ENCODE data around the gene TMUB2. TPM values are rescaled to one million over a fixed set of nuclear protein-coding genes. Genes with fewer than 3 reads are reported as not detected.

The TMUB2 gene
- total RNA-seq, 6 donors from 2014 or later, result 28.5 to 46.1 (median 34.9) TPM

DNA sequence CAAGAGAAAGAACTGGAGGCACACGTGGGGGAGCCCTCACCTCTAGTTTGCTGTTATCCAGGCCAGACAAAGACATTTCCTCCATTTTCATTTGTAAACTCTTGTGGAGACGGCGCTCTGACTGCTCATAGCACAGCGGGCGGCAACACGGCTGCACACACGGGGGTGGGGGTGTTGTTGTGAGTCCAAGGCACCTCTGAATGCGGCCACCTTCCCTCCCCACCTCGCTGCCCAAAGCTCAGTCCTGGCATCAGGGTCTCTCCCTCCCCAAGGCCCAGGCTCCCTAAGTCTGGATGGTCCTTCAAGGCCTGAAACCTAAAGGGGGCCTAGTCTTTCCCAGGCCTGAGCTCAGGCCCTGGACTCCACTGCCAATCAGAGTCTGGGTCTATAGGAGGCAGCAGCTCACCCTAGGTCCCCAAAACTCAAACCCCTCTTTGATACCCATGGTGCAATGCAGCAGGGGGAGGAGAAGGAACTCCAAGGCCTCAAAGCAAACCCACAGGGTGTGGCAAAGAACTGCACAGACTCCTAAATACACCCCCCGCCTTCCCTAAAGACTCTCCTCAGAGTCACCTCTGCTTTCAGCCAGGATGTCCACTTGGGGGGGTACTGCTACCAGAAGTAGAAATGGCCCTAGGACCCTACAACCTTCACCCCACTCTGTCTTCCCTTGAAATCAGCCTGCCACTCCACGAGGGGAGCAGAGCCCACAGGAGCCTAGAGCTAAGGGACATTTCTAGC lies 11.4 kb downstream of the TMUB2 start:
- peak overlapping the region; percentile 97 to 99 (median 98) for H3K27ac ChIP-seq
- no peaks in the 10 kb centered on the region for H3K9me3 ChIP-seq
- no peaks in the 10 kb centered on the region for H3K27me3 ChIP-seq
- peak in 1 of 2 donors; percentile 11 for ATAC-seq (ENCODE audit: low FRiP score in 2 of 2)
- H3K36me3 ChIP-seq, result peaks cover 15 to 44% (median 38%) of the 10 kb centered on the region in 4 donors
- peak in 1 of 2 donors; percentile 25 for TF ChIP-seq POLR2AphosphoS5 (IDR thresholded peaks at IDR 0.05)
- TF ChIP-seq, protein P1, sequence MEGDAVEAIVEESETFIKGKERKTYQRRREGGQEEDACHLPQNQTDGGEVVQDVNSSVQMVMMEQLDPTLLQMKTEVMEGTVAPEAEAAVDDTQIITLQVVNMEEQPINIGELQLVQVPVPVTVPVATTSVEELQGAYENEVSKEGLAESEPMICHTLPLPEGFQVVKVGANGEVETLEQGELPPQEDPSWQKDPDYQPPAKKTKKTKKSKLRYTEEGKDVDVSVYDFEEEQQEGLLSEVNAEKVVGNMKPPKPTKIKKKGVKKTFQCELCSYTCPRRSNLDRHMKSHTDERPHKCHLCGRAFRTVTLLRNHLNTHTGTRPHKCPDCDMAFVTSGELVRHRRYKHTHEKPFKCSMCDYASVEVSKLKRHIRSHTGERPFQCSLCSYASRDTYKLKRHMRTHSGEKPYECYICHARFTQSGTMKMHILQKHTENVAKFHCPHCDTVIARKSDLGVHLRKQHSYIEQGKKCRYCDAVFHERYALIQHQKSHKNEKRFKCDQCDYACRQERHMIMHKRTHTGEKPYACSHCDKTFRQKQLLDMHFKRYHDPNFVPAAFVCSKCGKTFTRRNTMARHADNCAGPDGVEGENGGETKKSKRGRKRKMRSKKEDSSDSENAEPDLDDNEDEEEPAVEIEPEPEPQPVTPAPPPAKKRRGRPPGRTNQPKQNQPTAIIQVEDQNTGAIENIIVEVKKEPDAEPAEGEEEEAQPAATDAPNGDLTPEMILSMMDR (IDR thresholded peaks at IDR 0.05), result peak in 1 of 6 experiments; percentile 9
- TF ChIP-seq POLR2A (IDR thresholded peaks at IDR 0.05), result peak in 2 of 4 donors; percentile 28 to 51
- TF ChIP-seq EP300 (IDR thresholded peaks at IDR 0.05), result no peak
- WGBS, 2 donors, result 55 to 64% methylated on average over 10 to 11 of the region's 11 CpGs
- DNase-seq, result peak in 1 of 2 donors; percentile 59
- peak overlapping the region; percentile 76 to 96 (median 86) for H3K4me3 ChIP-seq
- H3K4me1 ChIP-seq, result peaks cover 16 to 30% (median 23%) of the 10 kb centered on the region in 4 donors

DNA sequence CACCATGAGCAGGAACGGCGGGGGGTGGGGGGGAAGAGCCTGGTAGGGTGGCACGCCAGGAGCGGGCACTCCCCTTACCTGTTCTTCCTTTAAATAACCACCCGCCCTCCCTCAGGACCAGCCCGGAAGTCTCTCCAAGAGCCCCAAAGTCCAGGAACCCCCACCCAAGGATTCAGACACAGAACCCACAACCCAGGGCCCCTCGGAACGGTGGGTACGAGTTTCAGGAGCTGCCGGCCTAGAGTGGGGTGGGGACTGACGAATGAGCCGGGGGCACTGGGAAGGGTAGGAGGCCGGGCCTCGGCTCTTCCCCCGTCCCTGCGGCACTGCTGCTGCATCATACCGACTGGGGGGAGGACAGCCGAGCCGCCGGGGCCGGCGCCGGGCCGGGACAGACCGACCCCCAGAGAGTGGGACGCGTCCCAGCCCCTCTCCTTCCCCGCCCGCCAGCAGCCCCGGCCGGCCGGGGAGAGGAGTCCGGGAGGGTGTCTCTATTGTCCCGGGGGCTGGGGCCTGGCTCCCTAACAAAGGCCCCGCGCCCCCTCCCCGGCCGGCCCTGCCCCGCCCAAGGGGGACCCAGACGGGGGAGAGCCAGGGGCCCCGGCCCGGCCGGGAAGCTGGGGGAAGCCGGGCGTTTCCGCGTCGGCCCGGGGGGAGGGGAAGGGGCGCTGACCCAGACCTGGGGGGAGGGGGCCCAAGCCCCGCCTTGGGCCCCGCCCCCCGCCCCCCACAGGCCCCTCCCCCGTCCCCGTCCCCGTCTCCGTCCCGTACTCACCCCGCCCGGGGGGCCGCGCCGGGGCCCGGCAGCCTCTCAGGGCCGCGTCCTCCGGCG lies 12.2 kb downstream of the TMUB2 start:
- TF ChIP-seq POLR2A (IDR thresholded peaks at IDR 0.05) (peak in 2 of 4 donors; percentile 39 to 47), EP300 (IDR thresholded peaks at IDR 0.05) (no peak), POLR2AphosphoS5 (IDR thresholded peaks at IDR 0.05) (peak in 1 of 2 donors; percentile 6)
- TF ChIP-seq, protein P1 (IDR thresholded peaks at IDR 0.05), result no peak
- Histone ChIP-seq H3K4me3 (peak overlapping the region; percentile 76 to 96 (median 86)), H3K9me3 (no peaks in the 10 kb centered on the region), H3K27ac (peak overlapping the region; percentile 97 to 99 (median 98)), H3K36me3 (peaks cover 14 to 37% (median 31%) of the 10 kb centered on the region in 4 donors), H3K4me1 (peaks cover 23 to 38% (median 31%) of the 10 kb centered on the region in 4 donors), H3K27me3 (no peaks in the 10 kb centered on the region)
- ATAC-seq (ENCODE audit: low FRiP score in 2 of 2), result peak; percentile 2 to 66
- 0 to 4% methylated on average over 9 to 28 of the region's 68 CpGs for WGBS, 2 donors
- DNase-seq, result peak; percentile 70 to 93

DNA sequence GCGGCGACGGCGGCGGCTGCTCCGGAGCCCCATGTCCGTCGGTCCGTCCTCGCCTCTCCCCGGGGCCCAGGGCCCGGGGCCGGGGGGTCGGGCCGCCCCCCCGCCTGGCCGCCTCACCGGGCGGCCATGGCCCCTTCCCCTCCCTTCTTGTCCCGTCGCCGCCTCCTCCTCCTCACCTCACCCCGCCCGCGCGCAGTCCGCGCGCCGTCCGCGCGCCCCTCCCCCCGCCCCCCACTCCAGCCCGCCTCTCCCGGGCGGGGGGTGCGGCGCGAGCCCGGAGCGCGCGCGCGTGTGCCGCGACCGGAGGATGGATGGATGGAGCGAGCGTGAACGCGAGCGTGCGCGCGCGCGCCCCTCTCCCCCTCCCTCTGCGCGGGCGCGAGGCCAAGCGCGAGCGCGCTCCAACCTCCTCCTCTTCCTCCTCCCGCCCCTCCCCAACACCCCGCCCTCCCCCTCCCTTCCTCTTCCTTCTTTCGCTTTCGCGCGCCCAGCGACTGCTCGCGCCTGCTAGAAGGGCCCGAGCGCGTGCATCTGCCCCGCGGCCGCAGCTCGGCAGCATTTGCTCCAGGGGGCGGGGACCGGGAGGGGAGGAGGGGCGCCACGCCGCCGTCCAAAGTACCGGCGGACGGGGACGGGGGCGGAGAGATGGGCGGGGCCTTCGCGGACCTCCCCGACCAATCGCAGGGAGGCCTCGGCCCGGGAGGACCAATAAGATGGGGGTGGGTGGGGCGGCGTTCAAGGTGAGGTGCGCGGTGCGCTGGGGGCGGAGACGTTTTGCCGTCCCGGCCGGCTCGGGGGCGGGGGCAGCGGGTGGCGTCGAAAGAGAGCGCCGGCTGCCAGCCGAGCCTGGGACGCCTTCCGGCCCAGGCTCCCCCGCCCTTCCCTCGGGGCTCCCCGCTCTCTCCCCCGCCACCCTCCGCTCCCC lies 13.0 kb downstream of the TMUB2 start, which contains the start of gene ATXN7L3:
Gene ATXN7L3, minus strand, starts transcription at position 332 of the 925 bp plus-strand sequence. CDS start 1,814 bp downstream, outside the sequence.
- H3K36me3 ChIP-seq, result peaks cover 7 to 28% (median 23%) of the 10 kb centered on the region in 4 donors
- peak within 1 kb of the TSS; percentile 97 to 99 (median 98) for H3K27ac ChIP-seq
- peaks cover 32 to 45% (median 37%) of the 10 kb centered on the region in 4 donors for H3K4me1 ChIP-seq
- TF ChIP-seq POLR2A (IDR thresholded peaks at IDR 0.05) (peak in 1 of 4 donors; percentile 53), EP300 (IDR thresholded peaks at IDR 0.05) (no peak), POLR2AphosphoS5 (IDR thresholded peaks at IDR 0.05) (peak; percentile 49 to 67)
- TF ChIP-seq, protein P1 (IDR thresholded peaks at IDR 0.05), result no peak
- H3K4me3 ChIP-seq, result peak within 1 kb of the TSS; percentile 76 to 96 (median 86)
- 0 to 1% methylated on average over 7 to 28 of the region's 126 CpGs for WGBS, 2 donors
- H3K9me3 ChIP-seq, result no peaks in the 10 kb centered on the region
- peak; percentile 99 to 100 for DNase-seq
- ATAC-seq (ENCODE audit: low FRiP score in 2 of 2), result peak; percentile 96 to 97
- no peaks in the 10 kb centered on the region for H3K27me3 ChIP-seq

Data from upper lobe of left lung (tissue), 6 donors.